Transverse colon (tissue), 4 donors: ENCODE measurements around the gene OMA1. TPM values are rescaled to one million over a fixed set of nuclear protein-coding genes. Genes with fewer than 3 reads are reported as not detected.
A peak's percentile ranks its signal among the peaks of the same experiment; 100 is the strongest.

Experiments used
- DNase-seq: peaks from one replicate; pipeline ENCODE4 v3.0.0-alpha.2; 2019
- H3K27ac ChIP-seq, 4 donors: fragments of 200-600 bp; sonication (generic); 2 replicates each; pipeline ENCODE4 v1.5.1; 2016 to 2018; ENCODE audit warnings: inconsistent platforms in 4 of 4
- H3K27me3 ChIP-seq: fragments of 200-600 bp; sonication (generic); 2 replicates; pipeline ENCODE4 v1.5.1; 2017; ENCODE audit warnings: inconsistent platforms
- H3K36me3 ChIP-seq, 4 donors: fragments of 200-600 bp; sonication (generic); 2 replicates each; pipeline ENCODE4 v1.5.1; 2017 to 2019; ENCODE audit warnings: inconsistent platforms in 4 of 4
- H3K4me1 ChIP-seq, 4 donors: fragments of 200-600 bp; sonication (generic); 2 replicates each; pipeline ENCODE4 v1.5.1; 2017 to 2020; ENCODE audit warnings: inconsistent platforms in 4 of 4
- H3K4me3 ChIP-seq, 4 donors: fragments of 200-600 bp; sonication (generic); 1 replicate in 1 of 4; 2 replicates in 3 of 4; pipeline versions ENCODE4 v1.5.1 to v1.6.1; 2017 to 2019; ENCODE audit warnings: inconsistent platforms in 4 of 4
- H3K9me3 ChIP-seq, 2 donors: fragments of 200-600 bp; sonication (generic); 2 replicates each; pipeline ENCODE4 v1.5.1; 2017 to 2019; ENCODE audit warnings: inconsistent platforms in 2 of 2
- EP300 ChIP-seq: sonication (generic); formaldehyde crosslinking; IDR thresholded peaks from one replicate; pipeline ENCODE4 v1.6.1; 2017; ENCODE audit warnings: antibody characterized with exemption, low read depth
- POLR2A ChIP-seq: fragments of 450-650 bp; IDR thresholded peaks from one replicate; pipeline ENCODE4 v1.6.1; 2016; ENCODE audit warnings: antibody characterized with exemption, mild to moderate bottlenecking, moderate library complexity
- POLR2AphosphoS5 ChIP-seq, 3 donors: sonication (generic); formaldehyde crosslinking; IDR thresholded peaks; one replicate each; pipeline ENCODE4 v1.6.1; 2016; ENCODE audit warnings: antibody characterized with exemption in 3 of 3
- WGBS, 2 donors: methylation state at CpG; one replicate each; pipeline ENCODE4 v1.1.5; 2018; ENCODE audit warnings: low coverage in 1 of 2; 5-methylcytosine and 5-hydroxymethylcytosine counted together
- in situ Hi-C, 4 donors: fragments of 200-750 bp; cut with MboI; loops; one replicate each; pipeline versions ENCODE4 v1.15.0 to v1.15.1; 2017; ENCODE audit warnings: low sequenced_read_pairs in 3 of 4, low pct_ligation_motif_present in 1 of 4, low pct_unique_long_range_greater_than_20kb in 1 of 4
- intact Hi-C: fragments of 100-400 bp; cut with DNase I; formaldehyde crosslinking; loops from one replicate; pipeline ENCODE4 v1.15.1; 2023; ENCODE audit warnings: low total_unique reads
- total RNA-seq, 4 donors: library from RNA; depleted of rRNA; stranded (reverse); fragments of >200 nt; gene quantifications; one replicate each; pipeline ENCODE4 v1.1.0, GENCODE V29; 2016
- TF ChIP-seq, protein P1 (sequence below), 5 experiments: fragments of 200-600 bp in 3 of 5; fragments of 450-650 bp in 2 of 5; sonication (generic) in 3 of 5; IDR thresholded peaks; 1 replicate in 2 of 5; 2 replicates in 3 of 5; pipeline ENCODE4 v1.5.1; 2016 to 2017; ENCODE audit warnings: antibody characterized with exemption in 5 of 5, inconsistent platforms in 3 of 5, mild to moderate bottlenecking in 2 of 5, moderate library complexity in 1 of 5

Gene OMA1
- total RNA-seq, 4 donors from 2014 or later, result 6.4 to 29.4 (median 20.0) TPM

DNA sequence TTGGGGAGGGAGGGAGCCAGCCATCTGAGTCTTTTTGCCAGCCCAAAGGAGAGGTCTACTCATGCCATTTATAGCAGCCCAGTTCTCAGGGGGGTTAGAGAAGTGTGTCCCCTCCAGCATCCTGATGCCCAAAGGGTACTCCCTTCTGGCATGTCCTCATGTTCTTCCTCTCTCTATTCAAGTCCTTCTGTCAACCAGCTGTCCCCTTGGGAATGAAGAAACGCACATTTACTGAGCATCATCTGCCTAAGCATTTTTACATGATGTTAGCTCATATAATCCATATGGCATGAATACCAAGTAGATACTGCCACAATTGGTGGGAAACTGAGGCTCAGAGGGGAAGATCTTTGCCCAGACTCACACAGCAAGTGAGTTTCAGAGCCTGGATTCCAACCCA is 45.3 kb upstream of the OMA1 start:
- no peak for DNase-seq
- no peaks in the 10 kb centered on the region for H3K36me3 ChIP-seq
- H3K4me3 ChIP-seq, result no peak overlapping the region
- intact Hi-C loops (no loop called here), in situ Hi-C loops (no loop called here)
- H3K27me3 ChIP-seq, result no peaks in the 10 kb centered on the region
- H3K4me1 ChIP-seq, result peaks cover 0 to 4% (median 3%) of the 10 kb centered on the region in 4 donors
- no peaks in the 10 kb centered on the region for H3K9me3 ChIP-seq
- 74 to 100% methylated on average over 1 of the region's 1 CpG for WGBS, 2 donors
- H3K27ac ChIP-seq, result peak overlapping the region in 1 of 4 donors; percentile 13
- TF ChIP-seq EP300 (no peak), POLR2AphosphoS5 (IDR thresholded peaks at IDR 0.05) (no peak), POLR2A (no peak)
- TF ChIP-seq, protein P1, sequence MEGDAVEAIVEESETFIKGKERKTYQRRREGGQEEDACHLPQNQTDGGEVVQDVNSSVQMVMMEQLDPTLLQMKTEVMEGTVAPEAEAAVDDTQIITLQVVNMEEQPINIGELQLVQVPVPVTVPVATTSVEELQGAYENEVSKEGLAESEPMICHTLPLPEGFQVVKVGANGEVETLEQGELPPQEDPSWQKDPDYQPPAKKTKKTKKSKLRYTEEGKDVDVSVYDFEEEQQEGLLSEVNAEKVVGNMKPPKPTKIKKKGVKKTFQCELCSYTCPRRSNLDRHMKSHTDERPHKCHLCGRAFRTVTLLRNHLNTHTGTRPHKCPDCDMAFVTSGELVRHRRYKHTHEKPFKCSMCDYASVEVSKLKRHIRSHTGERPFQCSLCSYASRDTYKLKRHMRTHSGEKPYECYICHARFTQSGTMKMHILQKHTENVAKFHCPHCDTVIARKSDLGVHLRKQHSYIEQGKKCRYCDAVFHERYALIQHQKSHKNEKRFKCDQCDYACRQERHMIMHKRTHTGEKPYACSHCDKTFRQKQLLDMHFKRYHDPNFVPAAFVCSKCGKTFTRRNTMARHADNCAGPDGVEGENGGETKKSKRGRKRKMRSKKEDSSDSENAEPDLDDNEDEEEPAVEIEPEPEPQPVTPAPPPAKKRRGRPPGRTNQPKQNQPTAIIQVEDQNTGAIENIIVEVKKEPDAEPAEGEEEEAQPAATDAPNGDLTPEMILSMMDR (IDR thresholded peaks at IDR 0.05), result no peak

DNA sequence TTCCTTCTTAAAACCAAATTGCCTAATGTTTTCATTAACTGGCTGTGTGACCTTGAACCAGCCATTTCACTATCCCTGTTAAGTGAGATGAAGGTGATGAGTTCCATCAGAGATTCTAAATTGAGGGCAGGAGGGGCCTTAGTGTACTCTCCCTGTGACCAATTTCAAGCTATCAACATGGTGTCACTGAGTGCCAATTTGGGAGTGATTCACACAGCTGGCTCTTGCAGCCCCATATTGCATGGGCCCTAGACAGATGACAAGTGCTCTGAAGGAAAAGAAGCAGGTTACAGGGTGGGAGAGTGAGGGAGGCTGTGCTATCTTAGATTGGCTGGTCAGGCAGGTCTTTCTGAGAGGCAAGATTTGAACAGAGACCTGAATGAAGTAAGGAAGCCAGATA is 43.5 kb upstream of the OMA1 start:
- Histone ChIP-seq H3K27me3 (no peaks in the 10 kb centered on the region), H3K4me3 (no peak overlapping the region), H3K27ac (no peak overlapping the region), H3K4me1 (peaks cover 4 to 12% (median 5%) of the 10 kb centered on the region in 4 donors), H3K36me3 (no peaks in the 10 kb centered on the region), H3K9me3 (no peaks in the 10 kb centered on the region)
- intact Hi-C loops (no loop called here), in situ Hi-C loops (no loop called here)
- DNase-seq, result no peak
- TF ChIP-seq POLR2AphosphoS5 (IDR thresholded peaks at IDR 0.05) (no peak), EP300 (no peak), POLR2A (no peak)
- TF ChIP-seq, protein P1 (IDR thresholded peaks at IDR 0.05), result no peak

- intact Hi-C loops, result no loop called here
- in situ Hi-C loops, result no loop called here
- no peak for DNase-seq
- Histone ChIP-seq H3K4me3 (no peak overlapping the region), H3K36me3 (no peaks in the 10 kb centered on the region), H3K9me3 (no peaks in the 10 kb centered on the region), H3K27me3 (no peaks in the 10 kb centered on the region), H3K4me1 (peaks cover 14 to 28% (median 19%) of the 10 kb centered on the region in 4 donors), H3K27ac (no peak overlapping the region)
- TF ChIP-seq, protein P1 (IDR thresholded peaks at IDR 0.05), result no peak
- no peak for TF ChIP-seq EP300
- TF ChIP-seq POLR2A, result no peak
- TF ChIP-seq POLR2AphosphoS5 (IDR thresholded peaks at IDR 0.05), result no peak
- 75 to 80% methylated on average over 3 to 5 of the region's 5 CpGs for WGBS, 2 donors
These were observed 41.9 kb upstream of the OMA1 start for GRCh38 chr1:58588396-58588795.

GRCh38 chr1:58587667-58588066 is 41.1 kb upstream of the OMA1 start:
- H3K27me3 ChIP-seq, result no peaks in the 10 kb centered on the region
- no peaks in the 10 kb centered on the region for H3K9me3 ChIP-seq
- H3K4me3 ChIP-seq, result no peak overlapping the region
- intact Hi-C loops, result no loop called here
- no peak overlapping the region for H3K27ac ChIP-seq
- no peak for DNase-seq
- no peaks in the 10 kb centered on the region for H3K36me3 ChIP-seq
- in situ Hi-C loops, result no loop called here
- 86 to 93% methylated on average over 2 of the region's 2 CpGs for WGBS, 2 donors
- peaks cover 12 to 30% (median 20%) of the 10 kb centered on the region in 4 donors for H3K4me1 ChIP-seq
- TF ChIP-seq POLR2A, result no peak
- TF ChIP-seq, protein P1 (IDR thresholded peaks at IDR 0.05), result no peak
- no peak for TF ChIP-seq POLR2AphosphoS5 (IDR thresholded peaks at IDR 0.05)
- no peak for TF ChIP-seq EP300
